GM19239 (cell line): Measurements from ENCODE around the gene SPOCK2.
"Not testable (repeated sequence)": the region's sequence is repeated elsewhere in the genome, so short reads cannot be mapped to it uniquely, and the experiment has no call there.

Experiments used
- DNase-seq: peaks from one replicate; pipeline ENCODE4 v3.0.0; 2011; ENCODE audit warnings: low spot score; ENCODE audit not compliant: insufficient read length
- FAIRE-seq: peaks from 2 replicates; lab custom pipeline; 2011; peaks lifted over from hg19 to GRCh38; lab: Jason Lieb, UNC

The SPOCK2 gene

DNA sequence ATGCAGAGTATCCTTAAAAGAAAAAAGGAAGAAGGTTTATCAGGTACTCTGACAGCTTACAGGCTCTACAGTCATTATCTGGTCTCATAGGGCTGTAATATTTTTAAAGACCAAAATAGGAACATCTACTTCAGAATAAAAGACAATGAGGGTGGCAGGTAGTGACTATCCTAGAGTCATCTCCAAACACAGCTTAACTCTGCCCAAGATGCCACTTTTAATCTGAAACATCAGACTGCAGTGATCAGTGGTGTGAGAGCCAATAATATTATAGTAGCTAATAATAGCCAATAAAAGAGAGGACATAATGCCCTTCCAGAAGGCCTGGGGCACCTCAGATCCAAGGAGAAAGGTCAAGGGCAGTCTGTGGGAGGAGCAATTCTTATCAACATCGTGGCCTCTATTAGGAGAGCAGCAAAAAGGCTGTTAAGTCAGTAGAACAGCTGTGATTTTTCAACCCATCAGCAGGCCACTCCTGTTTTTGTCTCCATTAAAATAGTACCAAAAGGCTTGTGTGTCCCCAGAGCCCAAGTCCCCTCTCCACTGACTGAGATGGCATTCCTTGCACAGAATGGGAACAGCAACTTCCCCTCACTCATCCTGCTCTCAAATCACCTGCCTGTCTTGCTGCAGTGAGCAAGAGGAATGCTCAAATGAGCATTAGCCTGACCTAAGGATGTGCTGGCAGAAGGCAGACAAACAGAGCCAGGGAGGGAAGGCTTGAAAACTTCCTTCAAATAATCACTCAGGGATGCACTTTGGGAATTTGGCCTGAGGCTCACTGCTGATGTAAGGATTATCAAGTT lies 20.7 kb upstream of the SPOCK2 start:
- DNase-seq (no peak), FAIRE-seq (no peak)

DNA sequence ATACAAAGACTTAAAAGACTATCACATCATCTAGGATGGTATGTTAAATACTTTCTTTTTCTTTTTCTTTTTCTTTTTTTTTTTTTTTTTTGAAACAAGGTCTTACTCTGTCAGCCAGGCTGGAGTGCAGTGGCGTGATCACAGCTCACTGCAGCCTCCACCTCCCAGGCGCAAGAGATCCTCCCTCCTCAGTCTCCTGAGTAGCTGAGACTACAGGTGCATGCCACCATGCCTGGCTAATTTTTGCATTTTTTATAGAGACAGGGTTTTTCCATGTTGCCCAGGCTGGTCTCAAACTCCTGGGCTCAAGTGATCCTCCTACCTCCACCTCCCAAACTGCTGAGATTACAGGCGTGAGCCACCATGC lies 19.6 kb upstream of the SPOCK2 start:
- not testable (repeated sequence) for FAIRE-seq, DNase-seq

DNA sequence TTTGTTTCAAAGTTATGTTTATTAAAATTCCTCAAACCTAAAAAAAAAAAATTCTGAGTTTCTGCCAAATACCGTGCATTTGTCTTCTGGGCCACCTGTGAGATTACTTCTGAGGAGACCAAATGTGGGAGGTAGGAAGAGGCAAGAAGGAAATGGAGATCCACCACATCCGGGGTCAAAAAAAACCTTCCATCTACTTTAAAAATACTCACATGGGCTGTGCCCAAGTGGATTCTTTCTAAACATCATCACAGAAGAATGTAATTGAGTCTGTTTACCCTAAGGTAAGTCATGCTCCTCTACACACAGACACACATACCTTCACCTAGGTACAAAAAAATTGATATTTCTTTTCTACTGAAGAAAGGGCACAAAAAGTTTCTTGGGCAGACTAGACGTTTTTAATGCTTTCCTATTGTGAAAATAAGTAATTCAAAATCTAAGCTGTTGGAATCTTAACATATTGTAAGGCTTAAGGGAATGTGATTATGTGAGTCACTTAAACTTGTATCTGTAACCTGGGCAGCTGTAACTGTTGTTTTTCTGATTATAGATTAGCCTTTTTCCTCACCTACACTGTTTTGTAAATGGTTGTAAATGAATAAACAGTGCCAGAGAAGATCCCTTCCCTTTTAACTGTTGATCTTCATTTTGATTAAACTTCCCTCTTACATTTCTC lies 19.1 kb upstream of the SPOCK2 start:
- DNase-seq (no peak), FAIRE-seq (peak; percentile 18)

DNA sequence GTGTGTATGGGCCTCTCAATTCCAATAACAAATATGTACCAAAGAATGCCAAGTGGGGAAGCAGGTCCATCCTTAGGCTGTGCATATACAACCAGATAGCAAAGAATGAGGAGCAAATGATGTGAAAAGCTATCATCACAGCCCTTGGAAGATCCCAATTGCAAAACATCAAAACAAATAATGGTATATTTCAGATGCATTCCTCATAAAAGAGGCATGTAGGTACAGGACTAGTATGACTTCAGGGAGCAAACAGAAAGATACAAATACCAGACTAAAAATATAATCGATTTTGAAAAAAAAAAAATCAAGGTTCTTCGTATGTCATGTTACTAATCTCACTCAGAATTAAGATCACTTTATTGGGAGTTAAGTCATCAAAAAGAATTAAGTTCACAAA lies 18.5 kb upstream of the SPOCK2 start:
- peak; percentile 11 for FAIRE-seq
- no peak for DNase-seq

DNA sequence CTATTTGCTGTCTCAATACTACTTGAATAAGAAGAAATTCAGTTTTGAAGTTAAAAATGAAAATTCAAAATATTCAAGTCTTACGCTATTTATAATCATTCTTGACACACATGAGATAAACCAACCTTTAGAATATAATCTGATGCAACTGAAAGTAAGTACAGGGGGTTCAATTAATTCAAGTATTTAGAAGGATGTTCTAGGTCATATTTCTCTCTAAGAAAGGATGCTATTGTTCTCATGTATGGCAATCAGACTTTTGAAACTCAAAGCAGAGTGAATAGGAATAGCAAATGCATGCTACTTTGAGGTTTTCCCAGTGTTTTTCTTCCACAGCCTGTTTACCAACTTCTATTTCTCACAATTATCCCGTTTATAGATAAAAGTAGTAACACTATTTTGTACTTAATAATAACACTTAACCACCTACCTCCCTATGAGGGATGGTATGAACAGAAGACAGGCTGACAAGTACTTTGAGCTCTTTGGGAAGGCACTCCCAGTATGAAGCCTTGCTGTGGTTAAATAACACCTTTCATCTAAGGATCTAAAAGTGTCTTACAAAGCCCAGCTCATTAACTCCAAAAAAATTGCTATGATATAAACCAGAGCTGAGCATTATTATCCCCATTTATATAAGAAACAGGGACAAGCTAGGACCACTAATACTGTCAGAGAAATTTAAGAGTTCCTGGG lies 18.0 kb upstream of the SPOCK2 start:
- FAIRE-seq: peak; percentile 26
- DNase-seq: no peak

DNA sequence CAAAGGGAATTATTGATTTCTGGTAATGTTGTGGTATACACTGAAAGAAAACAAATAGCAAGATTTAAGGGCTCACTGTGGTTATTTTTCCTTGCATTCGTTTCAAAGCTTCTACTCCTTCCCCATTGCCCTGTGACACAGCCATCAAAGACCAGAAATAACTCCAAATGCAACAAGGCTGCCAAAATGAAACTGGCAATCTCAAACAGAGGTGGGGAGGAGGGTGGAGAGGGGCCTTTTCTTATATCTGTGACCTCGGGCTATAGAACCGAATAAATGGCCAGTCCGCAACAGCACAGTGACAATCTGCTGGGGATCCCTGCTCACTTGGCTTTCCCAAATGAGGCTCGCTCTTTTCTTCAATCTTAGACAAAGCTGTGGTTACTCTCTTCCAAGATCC lies 17.4 kb upstream of the SPOCK2 start:
- DNase-seq (no peak), FAIRE-seq (no peak)

DNA sequence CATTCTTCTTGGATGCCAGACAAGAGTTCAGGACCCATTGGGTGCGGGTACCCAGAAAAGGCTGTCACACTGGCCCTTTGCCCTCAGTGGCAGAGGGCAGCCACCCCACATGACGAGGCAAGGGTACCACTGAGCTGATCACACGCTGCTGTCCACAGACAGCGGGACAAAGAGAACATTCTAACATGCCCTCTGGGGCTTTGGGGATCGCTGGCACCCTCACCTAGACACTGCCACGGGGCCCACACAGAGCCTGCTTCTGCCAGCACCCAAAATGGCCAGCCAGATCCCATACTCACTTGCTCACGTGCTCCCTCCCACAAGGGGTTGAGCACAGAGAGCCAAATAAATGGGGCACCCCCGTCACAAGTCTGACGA lies 16.7 kb upstream of the SPOCK2 start:
- no peak for DNase-seq
- no peak for FAIRE-seq

DNA sequence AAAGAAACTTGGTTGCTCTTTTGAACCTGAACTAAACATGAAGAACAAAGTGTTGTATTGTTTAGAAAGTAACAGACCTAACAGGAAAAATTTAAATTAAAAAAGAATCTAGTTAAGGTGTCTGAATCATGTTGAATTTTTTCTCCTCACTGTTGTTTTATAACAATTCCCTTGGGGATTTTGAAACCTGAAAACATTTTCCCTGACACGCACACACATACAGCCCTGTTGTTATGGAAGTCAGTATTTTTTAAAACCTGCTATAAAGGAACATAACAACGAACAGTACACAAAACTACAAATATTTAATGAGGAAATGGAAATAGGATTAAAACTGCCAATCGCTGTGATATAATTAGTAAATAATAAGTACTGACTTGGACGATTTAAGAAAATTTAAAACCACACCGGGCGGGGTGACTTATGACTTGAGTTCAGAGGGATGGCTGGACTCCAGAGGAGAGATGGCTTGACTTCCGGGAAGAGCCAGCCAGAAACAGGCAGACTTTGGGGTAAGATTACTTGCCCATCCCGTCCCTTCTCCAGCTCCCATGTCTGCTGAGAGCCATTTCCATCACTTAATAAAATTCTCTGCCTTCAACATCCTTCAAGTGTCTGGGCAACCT lies 16.2 kb upstream of the SPOCK2 start:
- FAIRE-seq (no peak), DNase-seq (no peak)

DNA sequence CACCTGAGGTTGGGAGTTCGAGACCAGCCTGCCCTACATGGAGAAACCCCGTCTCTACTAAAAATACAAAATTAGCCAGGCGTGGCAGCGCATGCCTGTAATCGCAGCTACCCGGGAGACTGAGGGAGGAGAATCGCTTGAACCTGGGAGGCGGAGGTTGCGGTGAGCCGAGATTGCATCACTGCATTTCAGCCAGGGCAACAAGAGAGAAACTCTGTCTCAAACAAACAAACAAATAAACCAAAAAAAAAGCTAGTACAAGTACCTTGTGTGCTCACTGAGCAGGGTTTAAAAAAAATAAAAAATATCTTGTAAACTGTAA lies 11.2 kb upstream of the SPOCK2 start:
- DNase-seq (no peak), FAIRE-seq (no peak)

DNA sequence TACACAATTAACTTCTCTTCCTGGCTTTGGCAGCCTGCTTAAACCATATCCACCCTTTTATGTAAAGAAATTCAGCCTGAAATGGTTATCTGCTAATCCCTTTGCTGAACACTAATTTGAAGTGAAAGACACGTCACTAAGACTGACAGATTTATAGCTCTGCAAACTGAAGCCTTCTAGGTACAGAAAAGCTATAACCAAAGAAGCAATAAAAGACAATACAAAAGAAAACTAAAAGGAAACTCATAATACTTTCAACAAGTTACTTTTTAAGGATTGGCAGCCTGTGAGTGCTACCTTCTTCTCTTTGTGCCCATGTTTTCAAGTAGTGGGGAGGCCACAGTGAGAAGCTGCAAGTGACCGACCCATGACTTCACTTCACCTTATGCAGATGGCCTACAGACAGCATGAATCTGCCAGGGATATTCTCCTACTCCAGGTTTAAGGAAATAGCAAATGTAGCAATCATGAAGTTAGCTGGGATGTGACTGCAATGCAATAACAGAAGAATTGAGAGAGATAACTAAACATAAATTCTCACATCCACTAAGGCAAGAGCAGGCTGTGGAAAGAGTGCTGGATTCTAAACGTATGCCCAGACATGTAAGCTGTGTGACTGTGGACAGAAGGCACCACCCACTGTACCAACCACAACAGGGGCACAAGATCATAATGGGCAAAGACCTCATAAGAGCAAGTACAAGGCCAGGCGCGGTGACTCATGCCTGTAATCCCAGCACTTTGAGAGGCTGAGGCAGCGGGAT lies 10.7 kb upstream of the SPOCK2 start:
- DNase-seq (no peak), FAIRE-seq (no peak)

DNA sequence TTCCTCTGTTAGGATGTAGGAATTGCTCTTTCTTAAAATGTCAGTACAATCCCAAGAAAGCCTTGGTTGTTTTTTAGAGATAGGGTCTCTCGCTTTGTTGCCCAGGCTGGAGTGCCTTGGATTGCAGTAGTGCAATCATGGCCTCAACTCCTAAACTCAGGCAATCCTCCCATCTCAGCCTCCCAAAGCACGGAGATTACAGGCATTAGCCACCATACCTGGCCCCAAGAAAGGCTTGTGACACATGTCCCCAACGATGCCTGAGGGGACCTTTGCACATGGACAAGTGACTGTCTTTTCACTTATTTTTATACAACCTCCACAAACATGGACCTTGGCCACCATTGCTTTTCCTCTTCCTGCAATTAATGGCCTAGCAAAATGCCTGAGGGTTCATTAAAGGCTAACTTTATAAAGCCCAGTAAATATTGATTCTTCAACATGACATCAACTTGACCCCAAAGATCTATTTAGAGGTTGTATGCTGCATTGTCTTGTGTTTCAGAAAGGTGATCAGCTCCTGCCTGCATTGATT lies 10.0 kb upstream of the SPOCK2 start:
- FAIRE-seq (no peak), DNase-seq (no peak)

DNA sequence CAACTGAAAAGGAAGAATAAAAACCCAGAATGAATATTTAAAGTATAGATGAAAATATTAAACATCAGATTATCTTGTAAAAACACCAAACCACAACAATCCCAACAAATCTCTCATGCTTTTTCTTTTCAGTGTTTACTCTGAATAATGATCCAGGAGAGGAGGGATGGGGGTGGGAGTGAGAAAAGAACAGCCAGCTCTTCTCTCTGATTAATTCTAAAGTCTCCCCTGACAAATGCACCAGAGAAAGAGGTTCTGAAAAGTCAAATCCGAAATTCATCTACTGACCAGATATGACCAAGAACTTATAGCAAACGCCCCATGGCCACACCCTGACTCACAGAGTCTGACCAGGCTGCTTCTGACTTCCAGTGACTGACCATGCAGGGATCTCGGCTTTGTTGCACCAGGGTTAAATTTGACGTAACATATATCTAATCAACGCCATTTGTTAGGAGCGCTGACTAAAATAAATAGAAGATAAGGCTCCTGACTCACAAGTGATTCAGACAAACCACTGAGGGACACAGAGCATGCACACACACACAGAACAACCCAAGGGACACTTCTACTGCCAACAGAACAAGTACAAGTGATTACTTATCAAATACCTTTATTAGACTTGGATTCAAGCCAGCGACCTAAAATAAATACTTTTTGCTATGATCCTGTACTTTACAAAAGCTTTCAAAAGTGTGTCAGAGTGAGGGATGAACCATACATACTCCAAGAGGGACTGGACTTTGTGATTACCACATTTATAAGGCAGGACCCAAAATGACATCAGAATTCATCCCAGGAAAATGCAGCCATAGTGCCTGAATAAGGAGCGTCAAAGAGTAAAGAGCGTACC lies 9.3 kb upstream of the SPOCK2 start:
- FAIRE-seq (no peak), DNase-seq (no peak)

DNA sequence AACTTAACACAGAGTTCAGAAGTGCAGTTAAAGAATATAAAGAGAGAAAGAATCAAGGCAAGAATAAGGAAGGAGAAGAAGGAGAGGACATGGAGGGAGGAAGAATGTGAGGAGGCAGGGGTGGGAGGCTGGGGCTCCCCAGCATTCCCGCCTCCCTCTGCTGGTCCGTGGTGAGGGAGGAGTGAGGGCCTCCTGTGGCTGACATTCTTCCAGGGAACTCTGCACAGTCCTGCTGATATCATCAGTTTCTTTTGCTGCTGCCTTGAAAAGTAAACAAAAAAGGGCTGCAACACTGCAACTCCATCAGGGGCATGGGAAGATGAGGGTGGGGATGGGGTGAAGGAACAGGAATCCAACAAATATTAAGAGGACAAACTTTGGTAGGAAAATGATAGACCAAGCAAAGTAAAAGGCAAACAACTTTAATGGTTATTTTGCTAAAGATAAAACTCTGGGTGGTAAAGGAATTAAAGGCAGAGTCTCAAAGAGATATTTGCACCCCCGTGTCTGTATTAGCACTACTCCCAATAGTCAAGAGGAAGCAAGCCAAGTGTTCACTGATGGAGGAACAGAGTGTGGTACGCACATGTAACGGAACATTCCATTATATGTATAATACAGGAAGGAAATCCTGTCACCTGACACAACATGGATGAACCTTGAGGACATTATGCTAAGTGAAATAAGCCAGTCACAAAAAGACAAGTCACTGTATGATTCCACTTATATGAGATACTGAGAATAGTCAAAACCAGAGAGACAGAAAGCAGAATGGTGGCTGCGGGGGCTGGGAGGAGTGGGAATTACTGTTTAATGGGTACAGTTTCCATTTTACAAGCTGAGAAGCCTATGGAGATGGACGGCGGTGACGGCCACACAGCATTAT lies 8.0 kb upstream of the SPOCK2 start:
- no peak for FAIRE-seq
- DNase-seq: no peak

DNA sequence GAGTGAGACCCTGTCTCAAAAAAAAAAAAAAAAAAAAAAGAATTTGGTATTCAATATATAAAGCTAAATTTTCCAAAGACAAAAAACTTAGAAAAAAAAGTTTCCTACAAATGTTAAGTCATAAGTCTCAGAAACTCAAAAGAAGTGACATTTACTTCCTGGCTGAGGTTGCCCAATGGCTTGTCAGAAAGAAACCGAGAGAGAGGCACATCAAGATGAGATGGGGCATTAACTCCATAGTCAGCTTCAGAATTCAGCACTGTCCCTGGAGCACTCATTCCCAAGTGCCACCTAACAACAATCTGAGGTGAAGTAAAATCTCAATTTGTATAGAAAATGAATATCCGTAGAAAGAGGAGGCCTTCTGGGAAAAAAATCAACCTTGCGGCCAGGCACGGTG lies 6.8 kb upstream of the SPOCK2 start:
- no peak for DNase-seq
- no peak for FAIRE-seq

DNA sequence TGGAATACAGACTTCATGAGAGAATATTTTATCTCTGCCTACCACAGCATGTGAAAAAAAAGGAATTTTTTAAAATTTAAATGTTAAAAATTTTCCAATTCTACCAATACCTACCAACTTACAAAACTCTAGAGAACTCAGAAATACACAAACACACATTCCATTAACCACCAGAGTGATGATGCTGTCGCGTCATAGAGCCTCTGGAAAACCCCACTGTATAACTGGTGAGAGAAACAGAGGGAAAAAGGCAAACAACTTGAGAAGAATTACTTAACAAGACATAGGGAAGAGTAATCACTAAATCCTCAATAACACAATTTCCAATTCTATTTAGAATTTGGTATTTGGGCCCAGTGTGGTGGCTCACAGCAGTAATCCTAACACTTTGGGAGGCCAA lies 6.2 kb upstream of the SPOCK2 start:
- FAIRE-seq: no peak

DNA sequence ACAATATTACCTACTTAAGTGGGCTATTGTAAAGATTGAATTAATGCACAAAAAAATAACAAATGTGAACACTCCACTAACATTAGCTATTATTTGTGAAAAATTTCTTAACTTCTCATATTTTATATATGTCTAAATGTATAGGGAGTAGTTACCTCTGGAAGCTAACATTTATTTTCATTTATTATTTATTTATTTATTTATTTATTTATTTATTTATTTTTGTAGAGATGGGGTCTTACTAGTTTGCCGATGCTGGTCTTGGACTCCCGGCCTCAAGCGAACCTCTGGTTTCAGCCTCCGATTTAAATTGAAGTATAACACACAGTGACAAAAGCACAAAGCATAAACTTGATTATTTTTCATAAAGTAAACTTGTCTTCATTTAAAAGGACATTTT lies 5.1 kb upstream of the SPOCK2 start:
- FAIRE-seq: no peak
- no peak for DNase-seq

More for the DNA sequence above, 6.2 kb upstream of the SPOCK2 start:
- no peak for DNase-seq

DNA sequence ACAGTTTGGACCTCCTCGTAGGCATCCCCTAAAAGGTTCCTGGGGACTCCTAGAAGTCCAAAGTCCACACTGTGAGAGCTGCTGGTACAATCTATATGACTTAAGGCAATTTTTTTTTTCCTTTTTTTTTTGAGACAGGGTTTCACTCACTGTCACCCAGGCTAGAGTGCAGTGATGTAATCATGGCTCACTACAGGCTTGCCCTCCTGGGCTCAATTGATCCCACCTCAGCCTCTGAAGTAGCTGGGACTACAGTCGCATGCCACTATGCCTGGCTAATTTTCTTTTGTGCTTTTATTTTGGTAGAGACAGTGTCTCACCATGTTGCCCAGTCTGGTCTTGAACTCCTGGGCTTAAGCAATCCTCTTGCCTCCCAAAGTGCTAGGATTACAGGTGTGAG lies 4.6 kb upstream of the SPOCK2 start:
- DNase-seq: no peak
- FAIRE-seq: no peak

DNA sequence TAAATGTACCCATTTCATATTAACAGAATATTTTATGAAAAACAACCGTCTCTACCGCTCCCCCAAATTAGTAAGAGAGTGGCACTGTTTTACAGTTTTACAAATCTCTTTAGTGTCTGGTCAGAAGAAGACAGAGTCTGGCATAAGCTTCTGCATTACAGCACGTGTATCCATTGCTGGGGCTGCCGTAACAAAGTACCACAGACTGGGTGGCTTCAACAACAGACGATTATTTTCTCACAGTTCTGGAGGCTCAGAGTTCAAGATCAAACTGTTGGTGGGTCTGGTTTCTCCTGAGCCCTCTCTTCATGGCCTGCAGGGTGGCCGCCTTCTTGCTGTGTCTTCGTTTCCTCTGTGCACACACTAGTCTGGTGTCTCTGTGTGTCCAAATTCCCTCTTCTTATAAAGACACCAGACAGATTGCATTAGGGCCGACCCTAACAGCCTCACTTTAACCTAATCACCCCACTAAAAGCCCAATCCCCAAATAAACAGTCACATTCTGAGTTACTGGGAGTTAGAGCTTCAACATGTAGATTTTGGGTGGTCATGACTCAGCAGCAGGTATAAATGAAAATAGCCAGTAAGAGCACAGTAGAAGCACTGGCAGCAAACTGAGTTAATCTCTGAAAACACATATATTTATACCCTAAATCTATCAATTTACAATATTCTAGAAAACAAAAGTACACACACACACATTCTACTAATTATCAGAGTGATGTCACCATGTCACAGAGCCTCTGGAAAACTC lies 4.0 kb upstream of the SPOCK2 start:
- no peak for DNase-seq
- no peak for FAIRE-seq
